C4-2B (cell line): ENCODE results near the gene ROCK1.

Experiments
- ZFX ChIP-seq: fragments of 450-650 bp; IDR thresholded peaks from 2 replicates; pipeline ENCODE4 v1.6.1; 2017
- TF ChIP-seq, protein P1 (sequence below): fragments of 450-650 bp; conservative IDR thresholded peaks from 2 replicates; pipeline ENCODE4 v1.5.1; 2017; ENCODE audit warnings: mild to moderate bottlenecking

GRCh38 chr18:21057112-21057511 lies 54.5 kb downstream of the ROCK1 start:
- TF ChIP-seq, protein P1, sequence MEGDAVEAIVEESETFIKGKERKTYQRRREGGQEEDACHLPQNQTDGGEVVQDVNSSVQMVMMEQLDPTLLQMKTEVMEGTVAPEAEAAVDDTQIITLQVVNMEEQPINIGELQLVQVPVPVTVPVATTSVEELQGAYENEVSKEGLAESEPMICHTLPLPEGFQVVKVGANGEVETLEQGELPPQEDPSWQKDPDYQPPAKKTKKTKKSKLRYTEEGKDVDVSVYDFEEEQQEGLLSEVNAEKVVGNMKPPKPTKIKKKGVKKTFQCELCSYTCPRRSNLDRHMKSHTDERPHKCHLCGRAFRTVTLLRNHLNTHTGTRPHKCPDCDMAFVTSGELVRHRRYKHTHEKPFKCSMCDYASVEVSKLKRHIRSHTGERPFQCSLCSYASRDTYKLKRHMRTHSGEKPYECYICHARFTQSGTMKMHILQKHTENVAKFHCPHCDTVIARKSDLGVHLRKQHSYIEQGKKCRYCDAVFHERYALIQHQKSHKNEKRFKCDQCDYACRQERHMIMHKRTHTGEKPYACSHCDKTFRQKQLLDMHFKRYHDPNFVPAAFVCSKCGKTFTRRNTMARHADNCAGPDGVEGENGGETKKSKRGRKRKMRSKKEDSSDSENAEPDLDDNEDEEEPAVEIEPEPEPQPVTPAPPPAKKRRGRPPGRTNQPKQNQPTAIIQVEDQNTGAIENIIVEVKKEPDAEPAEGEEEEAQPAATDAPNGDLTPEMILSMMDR: no peak
- TF ChIP-seq ZFX: no peak
